Skin of body (tissue), 2 donors: ENCODE data around the gene CCDC33. TPM values are rescaled to one million over a fixed set of nuclear protein-coding genes. Genes with fewer than 3 reads are reported as not detected.

ENCODE experiments used
- DNase-seq: peaks from one replicate; lab custom pipeline; 2025; lab: John Stamatoyannopoulos, UW
- total RNA-seq: library from RNA; depleted of rRNA; stranded (reverse); fragments of >200 nt; gene quantifications from one replicate; pipeline ENCODE4 v1.2.3, GENCODE V29; 2014

Gene CCDC33
- total RNA-seq, 1 donor from 2014 or later, result 0.20 TPM

- peak; percentile 61 for DNase-seq
These were observed 22.5 kb downstream of the CCDC33 start for GRCh38 chr15:74258456-74259291.

DNA sequence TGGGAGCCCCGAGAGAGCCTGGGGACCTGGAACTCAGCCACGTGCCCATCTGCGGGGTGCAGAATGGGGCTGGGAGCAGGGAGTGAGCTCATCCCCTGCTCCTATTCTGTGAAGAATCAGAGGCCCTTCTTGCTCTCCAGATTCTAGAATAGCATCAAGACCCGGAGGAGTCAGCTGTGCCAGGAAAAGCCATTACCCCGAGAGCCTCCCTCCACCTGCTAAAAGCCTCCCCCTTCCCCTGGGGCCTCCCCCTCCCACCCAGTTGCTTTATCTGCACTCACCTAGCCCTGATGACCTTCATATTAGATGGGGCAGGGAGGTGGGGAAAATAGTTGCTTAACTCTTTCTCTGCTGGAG is 23.1 kb downstream of the CCDC33 start:
- DNase-seq, result no peak

GRCh38 chr15:74259821-74260607 is 23.9 kb downstream of the CCDC33 start:
- DNase-seq, result no peak

- DNase-seq, result no peak
These were observed 24.9 kb downstream of the CCDC33 start for GRCh38 chr15:74261041-74261440.

- DNase-seq, result no peak
These were observed 25.6 kb downstream of the CCDC33 start for GRCh38 chr15:74261685-74262084.

DNA sequence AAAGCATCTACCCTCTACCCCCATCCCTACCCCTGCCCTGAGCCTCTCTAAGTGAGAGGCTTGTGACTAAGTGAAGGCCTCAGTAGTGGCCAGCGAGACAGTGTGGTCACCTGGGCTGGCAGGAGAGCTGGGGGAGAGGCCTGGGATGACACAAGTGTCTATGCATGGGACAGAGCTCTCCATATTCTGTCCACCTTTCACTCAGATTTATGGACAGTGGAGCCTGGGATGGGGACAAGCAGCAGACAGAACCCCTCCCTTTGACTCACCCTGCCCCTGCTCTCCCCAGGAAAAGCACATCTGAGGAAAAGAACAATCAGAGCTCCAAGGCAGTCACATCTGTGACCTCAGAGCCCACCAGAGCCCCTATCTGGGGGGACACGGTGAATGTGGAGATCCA is 26.0 kb downstream of the CCDC33 start:
- no peak for DNase-seq

DNA sequence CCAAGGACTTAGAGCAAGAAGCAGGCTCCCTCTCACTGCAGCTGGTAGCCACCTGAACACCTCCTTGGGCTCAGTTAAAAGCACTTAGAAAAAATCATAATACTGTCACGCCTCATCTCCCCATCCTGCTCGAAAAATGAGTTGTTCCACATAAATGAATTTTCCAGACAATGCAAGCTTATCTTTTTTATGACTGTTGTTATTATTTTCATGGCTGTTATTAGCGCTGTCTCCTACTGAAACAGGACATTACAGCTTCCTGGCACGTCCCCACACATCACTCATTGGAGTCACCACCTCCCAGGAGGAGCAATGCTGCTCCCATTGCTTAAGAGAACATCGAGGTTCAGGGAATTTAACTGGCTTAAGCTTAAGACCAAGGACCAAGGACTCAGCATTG is 26.5 kb downstream of the CCDC33 start:
- no peak for DNase-seq

DNA sequence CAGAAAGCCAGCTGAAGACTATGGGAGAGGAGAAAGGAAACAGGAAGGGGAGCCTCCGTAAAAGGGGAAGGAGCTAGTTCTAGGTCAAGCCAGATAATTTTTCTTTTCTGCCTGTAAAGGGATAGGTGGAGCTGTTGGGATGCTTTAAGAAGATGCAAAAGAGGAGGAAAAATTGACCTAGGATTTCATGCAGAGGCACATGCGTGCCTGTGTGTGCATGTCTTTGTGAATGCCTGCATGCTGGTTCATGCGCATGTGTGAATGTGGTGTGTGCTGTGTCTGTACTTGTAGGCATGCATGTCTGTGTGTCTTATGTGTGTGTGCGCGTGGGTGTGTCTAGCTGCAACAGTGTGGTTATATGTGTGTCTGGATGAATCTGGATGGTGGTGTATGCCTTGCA is 27.3 kb downstream of the CCDC33 start:
- no peak for DNase-seq

GRCh38 chr15:74264081-74264501 is 28.0 kb downstream of the CCDC33 start:
- DNase-seq, result no peak

- DNase-seq, result no peak
These were observed 29.0 kb downstream of the CCDC33 start for GRCh38 chr15:74265046-74265639.

- DNase-seq, result no peak
These were observed 31.9 kb downstream of the CCDC33 start for GRCh38 chr15:74268020-74268419.

DNA sequence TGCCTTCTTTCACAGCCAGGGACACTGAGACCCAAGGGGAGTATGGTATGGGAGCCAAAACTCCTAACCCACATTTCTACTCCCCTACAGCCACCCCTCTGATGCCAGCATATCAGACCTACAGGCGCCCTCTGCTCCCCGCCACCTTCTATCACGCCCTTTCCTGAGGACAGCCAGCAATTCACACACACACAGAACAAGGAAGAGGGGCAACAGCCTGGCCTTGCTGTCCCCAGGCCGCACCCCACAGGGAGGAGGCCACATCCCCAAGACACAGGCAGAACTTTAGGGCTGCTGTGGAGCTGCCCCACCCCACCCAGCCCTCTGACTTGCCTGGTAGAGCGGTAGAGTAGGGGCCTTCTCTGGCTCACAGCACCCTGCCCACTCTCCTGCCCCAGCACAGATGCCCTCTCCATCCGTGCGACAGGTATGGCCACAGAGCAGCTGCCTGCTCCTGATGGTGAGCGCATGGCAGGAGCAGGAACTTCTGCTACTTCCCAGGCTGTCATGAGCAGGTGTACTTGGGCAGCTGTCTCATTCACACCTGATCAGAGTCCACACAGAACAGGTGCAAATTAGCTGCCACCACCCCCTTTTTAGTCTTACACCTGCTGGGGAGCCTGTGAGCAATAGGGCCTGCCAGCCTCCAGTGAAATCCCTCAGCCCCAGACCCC is 33.4 kb downstream of the CCDC33 start:
- DNase-seq, result no peak

DNA sequence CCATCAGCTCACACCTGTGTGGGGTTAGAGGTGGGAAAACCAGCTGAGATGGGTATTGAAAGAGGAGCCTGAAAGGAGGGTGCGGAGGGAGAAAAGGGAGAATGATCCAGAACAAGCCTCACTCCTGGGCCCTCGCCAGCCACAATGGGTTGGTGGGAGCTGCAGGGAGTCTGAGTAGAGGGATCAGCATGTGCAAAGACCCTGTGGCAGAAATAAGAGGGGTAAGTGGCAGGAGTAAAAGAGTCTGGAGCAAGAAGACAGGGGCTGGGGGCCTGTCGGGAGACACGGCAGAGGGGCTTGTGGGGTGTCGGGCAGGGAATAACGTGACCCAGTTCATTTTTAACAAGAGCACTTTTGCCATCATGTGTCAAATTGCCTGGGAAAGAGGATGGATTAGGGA is 34.0 kb downstream of the CCDC33 start:
- no peak for DNase-seq

- DNase-seq, result no peak
These were observed 34.9 kb downstream of the CCDC33 start for GRCh38 chr15:74270854-74271520.

- no peak for DNase-seq
These were observed 36.7 kb downstream of the CCDC33 start for GRCh38 chr15:74272812-74273211.

DNA sequence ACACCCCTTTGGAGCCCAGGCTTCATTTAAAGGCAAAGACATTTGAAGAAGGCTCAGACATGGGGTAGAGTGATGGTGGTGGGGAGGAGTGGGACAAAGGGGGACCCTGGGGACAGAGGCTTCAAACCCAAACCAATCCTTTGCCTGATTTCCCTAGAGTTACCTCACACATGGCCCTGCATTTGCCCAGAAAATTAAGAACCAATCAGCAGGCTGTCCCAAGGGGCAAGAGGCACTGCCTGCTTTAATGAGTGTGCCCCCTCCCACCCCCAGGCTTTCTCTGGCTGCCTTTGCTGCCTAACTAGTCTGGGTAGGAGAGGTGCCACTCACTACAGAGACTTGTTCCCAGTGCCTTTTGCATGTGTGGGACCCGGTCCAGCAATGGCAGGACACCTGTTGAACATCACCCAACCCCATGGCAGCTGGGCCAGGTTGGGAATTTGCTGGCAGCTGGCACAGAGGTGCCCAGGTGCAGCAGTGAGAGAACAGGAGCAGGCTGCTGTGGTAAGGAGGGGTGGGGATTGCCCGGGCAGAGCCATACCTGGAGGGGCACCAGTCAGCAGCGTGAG is 38.4 kb downstream of the CCDC33 start:
- DNase-seq, result no peak

DNA sequence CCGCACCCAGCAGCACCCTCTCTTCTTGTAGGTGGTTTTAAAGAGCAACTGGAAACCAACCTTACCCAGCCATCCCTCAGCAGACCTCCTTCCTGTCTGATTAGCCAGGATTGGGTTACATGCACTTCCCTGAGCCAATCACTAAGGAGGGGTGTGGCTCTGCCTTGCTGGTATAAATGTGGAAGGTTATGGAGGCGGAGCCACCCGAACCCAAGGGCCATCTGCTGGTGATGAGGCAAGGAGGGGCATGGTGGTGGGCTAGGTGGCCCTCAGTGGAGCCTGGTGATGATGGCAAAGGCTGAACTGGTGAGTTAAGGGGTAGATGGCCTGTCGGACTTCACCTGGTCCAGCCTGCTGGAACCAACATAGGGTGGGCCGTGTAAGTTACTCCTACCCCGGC is 39.8 kb downstream of the CCDC33 start:
- no peak for DNase-seq

DNA sequence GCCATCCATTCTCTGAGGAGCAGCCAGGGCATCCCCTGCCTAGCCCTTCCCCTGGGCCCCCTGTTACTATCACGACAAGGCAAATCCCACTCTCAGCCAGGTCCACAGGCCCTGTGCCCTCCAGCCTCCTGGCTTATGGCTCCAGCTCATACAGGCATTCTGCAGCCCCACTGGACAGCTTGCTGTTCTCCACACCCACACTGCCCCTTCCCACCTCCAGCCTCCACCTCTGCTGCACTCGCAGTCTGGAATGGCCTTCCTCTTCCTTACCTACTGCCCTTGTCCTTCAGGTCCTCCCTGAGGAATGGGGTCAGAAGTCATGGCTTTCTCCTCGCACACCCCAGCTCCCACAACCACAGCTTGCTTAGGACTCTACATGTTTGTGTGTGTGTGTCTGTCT is 40.4 kb downstream of the CCDC33 start:
- DNase-seq, result no peak

- DNase-seq, result no peak
These were observed 41.2 kb downstream of the CCDC33 start for GRCh38 chr15:74277242-74277810.

- DNase-seq, result no peak
These were observed 42.1 kb downstream of the CCDC33 start for GRCh38 chr15:74278207-74278606.
